ENCODE measurements around the gene SCAF11. TPM values are rescaled to one million over a fixed set of nuclear protein-coding genes. Genes with fewer than 3 reads are reported as not detected.
A peak's percentile ranks its signal among the peaks of the same experiment; 100 is the strongest.
"Not testable (repeated sequence)": the region's sequence is repeated elsewhere in the genome, so short reads cannot be mapped to it uniquely, and the experiment has no call there.

The SCAF11 gene
- polyA plus RNA-seq, 2 donors, result 19.4 to 23.4 TPM

- Histone ChIP-seq H3K36me3 (ENCODE audit: control insufficient read depth in 2 of 2, insufficient read depth in 2 of 2, low read length in 1 of 2) (no peaks in the 10 kb centered on the region), H3K4me1 (ENCODE audit: control insufficient read depth in 2 of 2, insufficient read depth in 2 of 2, low read length in 1 of 2) (no peaks in the 10 kb centered on the region), H3K27ac (ENCODE audit: low read depth in 2 of 2, low read length in 1 of 2) (no peak overlapping the region), H3K4me3 (ENCODE audit: low read depth in 1 of 2, low read length in 2 of 2) (no peak overlapping the region), H3K9me3 (ENCODE audit: control insufficient read depth in 2 of 2, insufficient read depth in 1 of 2, low read depth in 1 of 2, low read length in 1 of 2) (no peaks in the 10 kb centered on the region), H3K27me3 (ENCODE audit: control insufficient read depth in 1 of 2, insufficient read depth in 2 of 2, low read length in 2 of 2) (no peaks in the 10 kb centered on the region)
- 64 to 69% methylated on average over 2 of the region's 2 CpGs for WGBS, 2 donors
Observed at GRCh38 chr12:46005151-46005797, 14.9 kb upstream of the SCAF11 start.

- H3K4me1 ChIP-seq (ENCODE audit: control insufficient read depth in 2 of 2, insufficient read depth in 2 of 2, low read length in 1 of 2), result no peaks in the 10 kb centered on the region
- H3K9me3 ChIP-seq (ENCODE audit: control insufficient read depth in 2 of 2, insufficient read depth in 1 of 2, low read depth in 1 of 2, low read length in 1 of 2), result no peaks in the 10 kb centered on the region
- no peak overlapping the region for H3K27ac ChIP-seq (ENCODE audit: low read depth in 2 of 2, low read length in 1 of 2)
- H3K4me3 ChIP-seq (ENCODE audit: low read depth in 1 of 2, low read length in 2 of 2), result no peak overlapping the region
- no peaks in the 10 kb centered on the region for H3K36me3 ChIP-seq (ENCODE audit: control insufficient read depth in 2 of 2, insufficient read depth in 2 of 2, low read length in 1 of 2)
- H3K27me3 ChIP-seq (ENCODE audit: control insufficient read depth in 1 of 2, insufficient read depth in 2 of 2, low read length in 2 of 2), result no peaks in the 10 kb centered on the region
- 69 to 75% methylated on average over 4 of the region's 4 CpGs for WGBS, 2 donors
Observed at GRCh38 chr12:46004715-46005114, 14.3 kb upstream of the SCAF11 start.

- not testable (repeated sequence) for H3K36me3 ChIP-seq (ENCODE audit: control insufficient read depth in 2 of 2, insufficient read depth in 2 of 2, low read length in 1 of 2); H3K27ac ChIP-seq (ENCODE audit: low read depth in 2 of 2, low read length in 1 of 2); H3K4me3 ChIP-seq (ENCODE audit: low read depth in 1 of 2, low read length in 2 of 2); H3K9me3 ChIP-seq (ENCODE audit: control insufficient read depth in 2 of 2, insufficient read depth in 1 of 2, low read depth in 1 of 2, low read length in 1 of 2); H3K27me3 ChIP-seq (ENCODE audit: control insufficient read depth in 1 of 2, insufficient read depth in 2 of 2, low read length in 2 of 2); H3K4me1 ChIP-seq (ENCODE audit: control insufficient read depth in 2 of 2, insufficient read depth in 2 of 2, low read length in 1 of 2)
- 93 to 97% methylated on average over 24 to 30 of the region's 30 CpGs for WGBS, 2 donors
Observed at GRCh38 chr12:46000076-46000475, 9.7 kb upstream of the SCAF11 start.

DNA sequence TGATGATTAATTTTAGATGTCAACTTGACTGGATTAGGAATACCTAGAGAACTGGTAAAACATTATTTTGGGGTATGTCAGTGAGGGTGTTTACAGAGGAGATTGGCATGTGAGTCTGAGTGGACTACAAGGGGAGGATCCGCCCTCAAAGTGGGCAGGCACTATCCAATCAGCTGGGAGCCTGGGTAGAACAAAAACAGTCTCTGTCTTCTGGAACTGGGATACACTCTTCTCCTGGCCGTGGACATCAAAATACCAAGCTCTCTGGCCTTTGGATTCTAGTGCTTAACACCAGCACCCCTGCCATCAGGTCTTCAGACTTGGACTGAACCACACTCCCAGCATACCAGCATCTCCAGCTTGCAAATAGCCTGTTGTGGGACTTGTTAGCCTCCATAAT is 4.4 kb upstream of the SCAF11 start:
- Histone ChIP-seq H3K36me3 (ENCODE audit: control insufficient read depth in 2 of 2, insufficient read depth in 2 of 2, low read length in 1 of 2) (no peaks in the 10 kb centered on the region), H3K4me3 (ENCODE audit: low read depth in 1 of 2, low read length in 2 of 2) (no peak overlapping the region), H3K9me3 (ENCODE audit: control insufficient read depth in 2 of 2, insufficient read depth in 1 of 2, low read depth in 1 of 2, low read length in 1 of 2) (no peaks in the 10 kb centered on the region), H3K27me3 (ENCODE audit: control insufficient read depth in 1 of 2, insufficient read depth in 2 of 2, low read length in 2 of 2) (no peaks in the 10 kb centered on the region), H3K4me1 (ENCODE audit: control insufficient read depth in 2 of 2, insufficient read depth in 2 of 2, low read length in 1 of 2) (no peaks in the 10 kb centered on the region), H3K27ac (ENCODE audit: low read depth in 2 of 2, low read length in 1 of 2) (no peak overlapping the region)
- 66 to 73% methylated on average over 2 of the region's 2 CpGs for WGBS, 2 donors

GRCh38 chr12:45991284-45992249 is 1.2 kb upstream of the SCAF11 start:
- no peaks in the 10 kb centered on the region for H3K36me3 ChIP-seq (ENCODE audit: control insufficient read depth in 2 of 2, insufficient read depth in 2 of 2, low read length in 1 of 2)
- no peaks in the 10 kb centered on the region for H3K27me3 ChIP-seq (ENCODE audit: control insufficient read depth in 1 of 2, insufficient read depth in 2 of 2, low read length in 2 of 2)
- no peaks in the 10 kb centered on the region for H3K9me3 ChIP-seq (ENCODE audit: control insufficient read depth in 2 of 2, insufficient read depth in 1 of 2, low read depth in 1 of 2, low read length in 1 of 2)
- peak overlapping the region; percentile 93 to 96 for H3K27ac ChIP-seq (ENCODE audit: low read depth in 2 of 2, low read length in 1 of 2)
- no peaks in the 10 kb centered on the region for H3K4me1 ChIP-seq (ENCODE audit: control insufficient read depth in 2 of 2, insufficient read depth in 2 of 2, low read length in 1 of 2)
- peak overlapping the region; percentile 48 to 74 for H3K4me3 ChIP-seq (ENCODE audit: low read depth in 1 of 2, low read length in 2 of 2)
- 1% methylated on average over 71 of the region's 71 CpGs for WGBS, 2 donors

GRCh38 chr12:45989721-45990467 is 480 bp downstream of the SCAF11 start:
- Histone ChIP-seq H3K27ac (ENCODE audit: low read depth in 2 of 2, low read length in 1 of 2) (peak overlapping the region; percentile 95 to 99), H3K4me3 (ENCODE audit: low read depth in 1 of 2, low read length in 2 of 2) (peak overlapping the region; percentile 80 to 90), H3K36me3 (ENCODE audit: control insufficient read depth in 2 of 2, insufficient read depth in 2 of 2, low read length in 1 of 2) (no peaks in the 10 kb centered on the region), H3K9me3 (ENCODE audit: control insufficient read depth in 2 of 2, insufficient read depth in 1 of 2, low read depth in 1 of 2, low read length in 1 of 2) (no peaks in the 10 kb centered on the region), H3K4me1 (ENCODE audit: control insufficient read depth in 2 of 2, insufficient read depth in 2 of 2, low read length in 1 of 2) (no peaks in the 10 kb centered on the region), H3K27me3 (ENCODE audit: control insufficient read depth in 1 of 2, insufficient read depth in 2 of 2, low read length in 2 of 2) (no peaks in the 10 kb centered on the region)
- 0% methylated on average over 49 to 71 of the region's 71 CpGs for WGBS, 2 donors

DNA sequence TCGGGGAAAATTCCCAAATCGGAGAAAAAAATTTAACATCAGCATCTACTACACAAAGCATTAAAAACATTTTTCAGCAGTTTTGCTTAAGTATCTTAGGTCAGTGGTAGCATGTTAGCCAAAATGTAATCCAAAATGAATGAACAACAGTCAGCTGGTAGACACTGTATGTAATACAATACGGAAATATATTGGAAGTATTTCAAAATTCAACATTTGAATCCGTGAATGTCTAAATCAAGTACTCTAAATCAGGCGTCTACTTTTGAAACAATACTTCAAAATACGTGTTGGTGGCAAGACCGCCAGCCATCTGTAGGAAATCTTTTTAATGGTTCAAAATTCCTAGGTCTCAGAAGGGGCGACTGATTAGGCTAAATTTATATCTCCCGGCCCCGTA is 1.1 kb downstream of the SCAF11 start:
- Histone ChIP-seq H3K36me3 (ENCODE audit: control insufficient read depth in 2 of 2, insufficient read depth in 2 of 2, low read length in 1 of 2) (no peaks in the 10 kb centered on the region), H3K4me1 (ENCODE audit: control insufficient read depth in 2 of 2, insufficient read depth in 2 of 2, low read length in 1 of 2) (no peaks in the 10 kb centered on the region), H3K27ac (ENCODE audit: low read depth in 2 of 2, low read length in 1 of 2) (peak overlapping the region; percentile 95 to 99), H3K9me3 (ENCODE audit: control insufficient read depth in 2 of 2, insufficient read depth in 1 of 2, low read depth in 1 of 2, low read length in 1 of 2) (no peaks in the 10 kb centered on the region), H3K4me3 (ENCODE audit: low read depth in 1 of 2, low read length in 2 of 2) (peak overlapping the region; percentile 80 to 90), H3K27me3 (ENCODE audit: control insufficient read depth in 1 of 2, insufficient read depth in 2 of 2, low read length in 2 of 2) (no peaks in the 10 kb centered on the region)
- 3 to 4% methylated on average over 10 of the region's 10 CpGs for WGBS, 2 donors

- H3K4me1 ChIP-seq (ENCODE audit: control insufficient read depth in 2 of 2, insufficient read depth in 2 of 2, low read length in 1 of 2), result no peaks in the 10 kb centered on the region
- peak overlapping the region in 1 of 2 donors; percentile 80 for H3K4me3 ChIP-seq (ENCODE audit: low read depth in 1 of 2, low read length in 2 of 2)
- H3K27me3 ChIP-seq (ENCODE audit: control insufficient read depth in 1 of 2, insufficient read depth in 2 of 2, low read length in 2 of 2), result no peaks in the 10 kb centered on the region
- no peak overlapping the region for H3K27ac ChIP-seq (ENCODE audit: low read depth in 2 of 2, low read length in 1 of 2)
- WGBS, 2 donors, result 39 to 41% methylated on average over 3 of the region's 3 CpGs
- no peaks in the 10 kb centered on the region for H3K9me3 ChIP-seq (ENCODE audit: control insufficient read depth in 2 of 2, insufficient read depth in 1 of 2, low read depth in 1 of 2, low read length in 1 of 2)
- no peaks in the 10 kb centered on the region for H3K36me3 ChIP-seq (ENCODE audit: control insufficient read depth in 2 of 2, insufficient read depth in 2 of 2, low read length in 1 of 2)
Observed at GRCh38 chr12:45988264-45988663, 2.1 kb downstream of the SCAF11 start.

DNA sequence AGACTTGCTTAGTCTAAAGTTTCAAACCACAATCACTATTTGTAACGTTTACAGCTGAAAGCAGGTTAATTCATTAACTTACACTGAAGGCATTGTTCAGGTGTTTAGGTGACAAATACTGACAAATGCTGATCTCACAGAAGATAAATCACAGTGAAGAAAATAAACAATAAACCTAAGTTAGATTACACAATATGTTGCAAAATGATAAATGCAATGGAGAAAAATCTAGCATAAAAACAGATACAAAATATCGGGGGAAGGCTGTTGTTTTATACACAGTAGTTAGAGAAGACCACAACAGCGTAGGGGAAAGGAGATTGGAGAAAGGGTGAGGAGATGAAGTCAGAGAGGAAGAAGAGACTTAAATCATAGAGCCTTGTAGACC is 3.0 kb downstream of the SCAF11 start:
- no peaks in the 10 kb centered on the region for H3K36me3 ChIP-seq (ENCODE audit: control insufficient read depth in 2 of 2, insufficient read depth in 2 of 2, low read length in 1 of 2)
- WGBS, 2 donors, result 67% methylated on average over 3 of the region's 3 CpGs
- H3K4me3 ChIP-seq (ENCODE audit: low read depth in 1 of 2, low read length in 2 of 2), result no peak overlapping the region
- no peaks in the 10 kb centered on the region for H3K27me3 ChIP-seq (ENCODE audit: control insufficient read depth in 1 of 2, insufficient read depth in 2 of 2, low read length in 2 of 2)
- H3K9me3 ChIP-seq (ENCODE audit: control insufficient read depth in 2 of 2, insufficient read depth in 1 of 2, low read depth in 1 of 2, low read length in 1 of 2), result no peaks in the 10 kb centered on the region
- no peaks in the 10 kb centered on the region for H3K4me1 ChIP-seq (ENCODE audit: control insufficient read depth in 2 of 2, insufficient read depth in 2 of 2, low read length in 1 of 2)
- H3K27ac ChIP-seq (ENCODE audit: low read depth in 2 of 2, low read length in 1 of 2), result no peak overlapping the region
